WTC11 (cell line): ENCODE results near the gene CERCAM. TPM values are rescaled to one million over a fixed set of nuclear protein-coding genes. Genes with fewer than 3 reads are reported as not detected.
A peak's percentile ranks its signal among the peaks of the same experiment; 100 is the strongest.

Source experiments
- ATAC-seq: fragments of 200-7000 bp; cut with Tn5 transposase; 2 replicates; pipeline ENCODE4 v1.10.0; 2021; ENCODE audit warnings: mild to moderate bottlenecking, moderate library complexity
- CTCF ChIA-PET: fragments of 300-600 bp; sonication (Branson Sonifier 250); formaldehyde crosslinking; loops from one replicate; lab custom pipeline; 2021; ENCODE audit warnings: antibody characterized with exemption; lab: Charles Lee
- POLR2A ChIA-PET: fragments of 350-600 bp; sonication (Branson Sonifier 250); formaldehyde crosslinking; loops from one replicate; lab custom pipeline; 2021; ENCODE audit warnings: antibody characterized with exemption; lab: Charles Lee
- DNase-seq: peaks from one replicate; pipeline ENCODE4 v3.0.0; 2021; ENCODE audit warnings: low spot score
- H3K27ac Mint-ChIP-seq: 2 replicates; pipeline ENCODE4 v1.8.0; 2021; ENCODE audit warnings: mixed read lengths
- H3K27me3 Mint-ChIP-seq: 2 replicates; pipeline ENCODE4 v1.8.0; 2021; ENCODE audit warnings: low read depth, mild to moderate bottlenecking, moderate library complexity, mixed read lengths
- H3K36me3 Mint-ChIP-seq: 2 replicates; pipeline ENCODE4 v1.8.0; 2021; ENCODE audit warnings: mixed read lengths
- H3K4me1 Mint-ChIP-seq: 2 replicates; pipeline ENCODE4 v1.8.0; 2022; ENCODE audit warnings: mixed read lengths
- H3K4me3 Mint-ChIP-seq: 2 replicates; pipeline ENCODE4 v1.8.0; 2021; ENCODE audit warnings: mild to moderate bottlenecking, moderate library complexity, mixed read lengths
- H3K9me3 Mint-ChIP-seq: 2 replicates; pipeline ENCODE4 v1.8.0; 2021; ENCODE audit warnings: mixed read lengths
- AFF4 ChIP-seq: sonication (generic); formaldehyde crosslinking; IDR thresholded peaks from 2 replicates; pipeline ENCODE4 v1.8.1; 2023; ENCODE audit warnings: mild to moderate bottlenecking, missing genetic modification reagents, borderline replicate concordance
- ATF1 ChIP-seq: sonication (generic); formaldehyde crosslinking; IDR thresholded peaks from 2 replicates; pipeline ENCODE4 v1.8.1; 2023; ENCODE audit warnings: mild to moderate bottlenecking, moderate library complexity, missing genetic modification reagents
- CBFB ChIP-seq: sonication (generic); formaldehyde crosslinking; IDR thresholded peaks from 2 replicates; pipeline ENCODE4 v1.8.1; 2022; ENCODE audit warnings: mild to moderate bottlenecking, low read depth, missing genetic modification reagents
- CDX4 ChIP-seq: fragments of 250-450 bp; sonication (Bioruptor Pico); IDR thresholded peaks from 2 replicates; pipeline ENCODE4 v1.9.0; 2021; ENCODE audit warnings: moderate library complexity, mild to moderate bottlenecking, inconsistent platforms, borderline replicate concordance
- E2F5 ChIP-seq: sonication (generic); formaldehyde crosslinking; IDR thresholded peaks from 2 replicates; pipeline ENCODE4 v1.8.1; 2022; ENCODE audit warnings: mild to moderate bottlenecking, moderate library complexity, missing genetic modification reagents
- EMX1 ChIP-seq: fragments of 250-450 bp; sonication (Bioruptor Pico); IDR thresholded peaks from 2 replicates; pipeline ENCODE4 v1.8.0; 2021; ENCODE audit warnings: mild to moderate bottlenecking
- ERG ChIP-seq: fragments of 250-450 bp; sonication (Bioruptor Pico); IDR thresholded peaks from 2 replicates; pipeline ENCODE4 v1.8.0; 2021; ENCODE audit warnings: mild to moderate bottlenecking
- GRHL2 ChIP-seq: fragments of 250-450 bp; sonication (Bioruptor Pico); IDR thresholded peaks from 2 replicates; pipeline ENCODE4 v1.8.0; 2022; ENCODE audit warnings: mild to moderate bottlenecking, moderate library complexity; ENCODE audit not compliant: insufficient replicate concordance, severe bottlenecking
- HMGA2 ChIP-seq: fragments of 250-450 bp; sonication (Bioruptor Pico); IDR thresholded peaks from 2 replicates; pipeline ENCODE4 v1.4.0; 2021; ENCODE audit warnings: mild to moderate bottlenecking, moderate library complexity
- NFATC4 ChIP-seq: fragments of 250-450 bp; sonication (Bioruptor Pico); IDR thresholded peaks from 2 replicates; pipeline ENCODE4 v1.9.0; 2021; ENCODE audit warnings: mild to moderate bottlenecking
- PRDM15 ChIP-seq: sonication (generic); formaldehyde crosslinking; IDR thresholded peaks from 2 replicates; pipeline ENCODE4 v1.8.0; 2022; ENCODE audit warnings: missing genetic modification reagents
- RELA ChIP-seq: sonication (generic); formaldehyde crosslinking; IDR thresholded peaks from 2 replicates; pipeline ENCODE4 v1.8.1; 2022; ENCODE audit warnings: missing genetic modification reagents, mild to moderate bottlenecking, borderline replicate concordance
- RORB ChIP-seq: fragments of 250-450 bp; sonication (Bioruptor Pico); IDR thresholded peaks from 2 replicates; pipeline ENCODE4 v1.9.0; 2021; ENCODE audit warnings: mild to moderate bottlenecking
- ZMAT4 ChIP-seq: fragments of 250-450 bp; sonication (Bioruptor Pico); IDR thresholded peaks from 2 replicates; pipeline ENCODE4 v1.9.0; 2021; ENCODE audit warnings: mild to moderate bottlenecking
- ZNF121 ChIP-seq: sonication (generic); formaldehyde crosslinking; IDR thresholded peaks from 2 replicates; pipeline ENCODE4 v1.8.0; 2023; ENCODE audit warnings: missing genetic modification reagents
- ZNF232 ChIP-seq: sonication (generic); formaldehyde crosslinking; IDR thresholded peaks from 2 replicates; pipeline ENCODE4 v1.8.0; 2022; ENCODE audit warnings: mild to moderate bottlenecking, missing genetic modification reagents
- ZNF263 ChIP-seq: sonication (generic); formaldehyde crosslinking; IDR thresholded peaks from 2 replicates; pipeline ENCODE4 v1.8.1; 2022; ENCODE audit warnings: low read depth, mild to moderate bottlenecking, moderate library complexity, missing genetic modification reagents
- ZNF281 ChIP-seq: sonication (generic); formaldehyde crosslinking; IDR thresholded peaks from 2 replicates; pipeline ENCODE4 v1.8.0; 2023; ENCODE audit warnings: mild to moderate bottlenecking, missing genetic modification reagents
- total RNA-seq: library from RNA; stranded (reverse); gene quantifications from 3 replicates; pipeline ENCODE4 v1.2.3, GENCODE V29; 2021

Gene CERCAM
- total RNA-seq, 1 experiment from 2014 or later, result 15.2 TPM

GRCh38 chr9:128372188-128372641 is 48.4 kb upstream of the CERCAM start:
- no peak for DNase-seq
- Mint-ChIP-seq H3K27ac (peak overlapping the region; percentile 7; the same call in 1 of the 2 replicates), H3K4me3 (peak overlapping the region; percentile 95), H3K4me1 (peaks cover 21% of the 10 kb centered on the region), H3K27me3 (peaks cover 23% of the 10 kb centered on the region), H3K9me3 (no peaks in the 10 kb centered on the region), H3K36me3 (no peaks in the 10 kb centered on the region)
- TF ChIP-seq ZMAT4 (CRISPR knock-in tag) (no peak), RELA (CRISPR knock-in tag) (no peak), ZNF121 (no peak), PRDM15 (CRISPR knock-in tag) (no peak), ZNF281 (no peak), NFATC4 (CRISPR knock-in tag) (no peak), AFF4 (CRISPR knock-in tag) (no peak), ERG (CRISPR knock-in tag) (no peak)
- CTCF ChIA-PET, result interaction anchor here (1.9 to 3.9 kb wide), 3 partner anchors 12 to 48 kb away, joined by 14 to 35 read pairs (median 29); partner anchors contain the start of gene CERCAM
- no peak for ATAC-seq
- POLR2A ChIA-PET, result no interaction called here

- Mint-ChIP-seq H3K27me3 (peaks cover 17% of the 10 kb centered on the region), H3K4me3 (peak overlapping the region; percentile 95), H3K36me3 (no peaks in the 10 kb centered on the region), H3K4me1 (peaks cover 21% of the 10 kb centered on the region), H3K9me3 (no peaks in the 10 kb centered on the region), H3K27ac (no peak overlapping the region)
- ChIA-PET POLR2A (no interaction called here), CTCF (interaction anchor here (3.9 kb wide), 1 partner anchor 38 kb away, joined by 35 read pairs; no protein-coding TSS in a partner anchor)
- no peak for DNase-seq
- ATAC-seq, result no peak
- TF ChIP-seq E2F5 (CRISPR knock-in tag) (no peak), CBFB (CRISPR knock-in tag) (no peak), RORB (no peak), ZNF232 (CRISPR knock-in tag) (no peak), GRHL2 (CRISPR knock-in tag) (no peak), ERG (CRISPR knock-in tag) (no peak), ZNF263 (no peak), CDX4 (no peak), EMX1 (CRISPR knock-in tag) (no peak), RELA (CRISPR knock-in tag) (no peak), ATF1 (CRISPR knock-in tag) (no peak), HMGA2 (CRISPR knock-in tag) (no peak)
Observed at GRCh38 chr9:128372784-128373183, 47.9 kb upstream of the CERCAM start.
